HepG2 (cell line): Measurements from ENCODE around the gene SLIT3. TPM values are rescaled to one million over a fixed set of nuclear protein-coding genes. Genes with fewer than 3 reads are reported as not detected.

Experiments
- ATAC-seq: fragments of 200-7000 bp; cut with Tn5 transposase; 3 replicates; pipeline ENCODE4 v1.9.1; 2020; ENCODE audit warnings: mild to moderate bottlenecking, moderate library complexity
- BruUV-seq: library from RNA; stranded (reverse); fragments of 400-500 nt; replicated peaks from 2 replicates; lab custom pipeline; 2021; lab: Mats Ljungman, UMichigan
- CTCF ChIA-PET: fragments of 300-600 bp; formaldehyde crosslinking; extraction: SDS; loops from one replicate; lab custom pipeline; 2021; ENCODE audit warnings: low total read pairs, inconsistent platforms, low intra/inter-chr PET ratio; lab: Yijun Ruan, JAX
- POLR2A ChIA-PET: fragments of 350-600 bp; sonication (Branson Sonifier 250); formaldehyde crosslinking; loops from one replicate; lab custom pipeline; 2020; ENCODE audit warnings: antibody characterized with exemption, inconsistent platforms; lab: Yijun Ruan, JAX
- DNase-seq: peaks from one replicate; pipeline ENCODE4 v3.0.0-alpha.2; 2015; ENCODE audit warnings: low spot score
- FAIRE-seq: peaks from 3 replicates; lab custom pipeline; 2011; peaks lifted over from hg19 to GRCh38; lab: Jason Lieb, UNC
- H2AFZ ChIP-seq: one replicate; pipeline ENCODE4 v1.6.1; 2011; ENCODE audit warnings: low read length, inconsistent platforms
- H3K27ac ChIP-seq: fragments of 300-600 bp; 3 replicates; pipeline ENCODE4 v1.8.0; 2011; ENCODE audit warnings: mixed run types, mild to moderate bottlenecking, mixed read lengths, low read length, inconsistent platforms; ENCODE audit not compliant: insufficient read depth; ENCODE audit errors: extremely low read length
- H3K27me3 ChIP-seq, 2 experiments: fragments of 200-600 bp in 1 of 2; 2 replicates in 1 of 2; 3 replicates in 1 of 2; pipeline versions ENCODE4 v1.6.0 to v1.8.0; 2011; ENCODE audit warnings: low read length in 2 of 2, mild to moderate bottlenecking in 2 of 2, moderate library complexity in 2 of 2, inconsistent platforms in 1 of 2; ENCODE audit not compliant: insufficient read depth in 2 of 2, control insufficient read depth in 1 of 2
- H3K36me3 ChIP-seq, 2 experiments: fragments of 200-600 bp in 1 of 2; replicated peaks in 1 of 2; 2 replicates in 1 of 2; 3 replicates in 1 of 2; pipeline versions ENCODE4 v1.5.1 to v1.8.0; 2011; ENCODE audit warnings: low read length in 2 of 2, inconsistent platforms in 1 of 2; ENCODE audit not compliant: insufficient read depth in 2 of 2, control insufficient read depth in 1 of 2
- H3K4me1 ChIP-seq: 2 replicates; pipeline ENCODE4 v1.5.1; 2012; ENCODE audit warnings: low read length, inconsistent platforms; ENCODE audit not compliant: insufficient read depth
- H3K4me2 ChIP-seq: 2 replicates; pipeline ENCODE4 v1.6.0; 2011; ENCODE audit warnings: low read depth, low read length, inconsistent platforms
- H3K4me3 ChIP-seq, 3 experiments: fragments of 200-600 bp in 1 of 3; sonication (generic), shearing (Covaris generic) in 1 of 3; replicated peaks in 1 of 3; 2 replicates each; pipeline ENCODE4 v1.5.1; 2011 to 2016; ENCODE audit warnings: low read length in 3 of 3, inconsistent platforms in 2 of 3, low read depth in 2 of 3, mild to moderate bottlenecking in 2 of 3, control low read depth in 1 of 3, mixed read lengths in 1 of 3; ENCODE audit not compliant: insufficient read depth in 1 of 3
- H3K79me2 ChIP-seq: one replicate; pipeline ENCODE4 v1.6.1; 2011; ENCODE audit warnings: low read length, inconsistent platforms; ENCODE audit not compliant: insufficient read depth
- H3K9ac ChIP-seq: 2 replicates; pipeline ENCODE4 v1.6.0; 2011; ENCODE audit warnings: mild to moderate bottlenecking, low read depth, low read length, inconsistent platforms; ENCODE audit not compliant: insufficient read depth
- H3K9me3 ChIP-seq: 2 replicates; pipeline ENCODE4 v1.5.1; 2012; ENCODE audit warnings: mild to moderate bottlenecking, low read length
- H4K20me1 ChIP-seq: 2 replicates; pipeline ENCODE4 v1.6.0; 2011; ENCODE audit warnings: inconsistent platforms, mild to moderate bottlenecking, low read length, moderate library complexity; ENCODE audit not compliant: insufficient read depth
- BORCS8-MEF2B ChIP-seq: sonication (generic); formaldehyde crosslinking; IDR thresholded peaks from 2 replicates; pipeline ENCODE4 v1.8.0; 2022; ENCODE audit warnings: mild to moderate bottlenecking, missing genetic modification reagents
- RAD21 ChIP-seq: fragments of 450-650 bp; formaldehyde crosslinking; IDR thresholded peaks from 2 replicates; pipeline ENCODE4 v1.5.0; 2020; ENCODE audit warnings: mild to moderate bottlenecking
- SMC3 ChIP-seq: IDR thresholded peaks from 2 replicates; pipeline ENCODE4 v1.6.1; 2011; ENCODE audit warnings: low read length, improper control_type of control experiment
- TCF7 ChIP-seq: sonication (generic); IDR thresholded peaks from 2 replicates; pipeline ENCODE4 v1.6.1; 2016; ENCODE audit warnings: antibody characterized with exemption, low read depth
- ZFP36L2 ChIP-seq: sonication (generic); formaldehyde crosslinking; IDR thresholded peaks from 2 replicates; pipeline ENCODE4 v1.4.0; 2020; ENCODE audit warnings: missing genetic modification reagents
- ZSCAN29 ChIP-seq: sonication (generic); formaldehyde crosslinking; conservative IDR thresholded peaks from 2 replicates; pipeline ENCODE4 v1.4.0; 2020; ENCODE audit warnings: mild to moderate bottlenecking, missing genetic modification reagents
- WGBS: methylation state at CpG from one replicate; pipeline ENCODE4 v1.1.6; 2017; ENCODE audit warnings: low lambda C conversion rate; 5-methylcytosine and 5-hydroxymethylcytosine counted together
- in situ Hi-C: cut with HindIII; loops from 2 replicates; pipeline ENCODE4 v1.10.0; 2017; ENCODE audit warnings: low pct_unique_long_range_greater_than_20kb; ENCODE audit not compliant: extremely low pct_ligation_motif_present
- intact Hi-C: fragments of 100-400 bp; cut with micrococcal nuclease; formaldehyde crosslinking; loops from one replicate; pipeline ENCODE4 v1.10.0; 2022; ENCODE audit not compliant: unreplicated experiment
- polyA plus RNA-seq, 8 experiments: library from polyadenylated mRNA; depleted of rRNA in 3 of 8; stranded (reverse) in 7 of 8; unstranded in 1 of 8; fragments of >200 nt; fragmentation: Illumina TruSeq in 4 of 8; extraction: Trizol in 4 of 8; gene quantifications; 2 replicates each; pipeline versions ENCODE4 v1.2.1 to v1.2.3, GENCODE V29; 2011 to 2016; ENCODE audit warnings: low read depth in 4 of 8, missing spikeins in 1 of 8, mixed read lengths in 1 of 8; ENCODE audit not compliant: insufficient read depth in 1 of 8
- total RNA-seq, 5 experiments: library from RNA; depleted of rRNA; stranded (reverse); fragments of >200 nt; fragmentation: Illumina TruSeq; extraction: Trizol; gene quantifications; 2 replicates each; pipeline ENCODE4 v1.2.3, GENCODE V29; 2016; ENCODE audit warnings: low read depth in 1 of 5
- TF ChIP-seq, protein P1 (sequence below): sonication (generic); formaldehyde crosslinking; IDR thresholded peaks from 2 replicates; pipeline ENCODE4 v1.5.0; 2020; ENCODE audit warnings: missing genetic modification reagents
- TF ChIP-seq, protein P2 (sequence below): sonication (generic); formaldehyde crosslinking; IDR thresholded peaks from 2 replicates; pipeline ENCODE4 v1.8.0; 2022; ENCODE audit warnings: missing genetic modification reagents, mild to moderate bottlenecking, borderline replicate concordance
- TF ChIP-seq, protein P3 (sequence below): sonication (generic); formaldehyde crosslinking; IDR thresholded peaks from 2 replicates; pipeline ENCODE4 v1.5.0; 2020; ENCODE audit warnings: mild to moderate bottlenecking, missing genetic modification reagents, moderate library complexity
- TF ChIP-seq, protein P4 (sequence below): sonication (generic); formaldehyde crosslinking; IDR thresholded peaks from 2 replicates; pipeline ENCODE4 v1.9.0; 2021; ENCODE audit warnings: missing genetic modification reagents, borderline replicate concordance
- TF ChIP-seq, protein P5 (sequence below): IDR thresholded peaks from 2 replicates; pipeline ENCODE4 v1.6.1; 2016; ENCODE audit warnings: missing biosample characterization, missing genetic modification reagents, low read depth

Gene SLIT3
- total and polyA plus RNA-seq, 2 of the 13 experiments (the other 11 are each of a cell fraction or from before 2014, with no cell fraction given): not detected

DNA sequence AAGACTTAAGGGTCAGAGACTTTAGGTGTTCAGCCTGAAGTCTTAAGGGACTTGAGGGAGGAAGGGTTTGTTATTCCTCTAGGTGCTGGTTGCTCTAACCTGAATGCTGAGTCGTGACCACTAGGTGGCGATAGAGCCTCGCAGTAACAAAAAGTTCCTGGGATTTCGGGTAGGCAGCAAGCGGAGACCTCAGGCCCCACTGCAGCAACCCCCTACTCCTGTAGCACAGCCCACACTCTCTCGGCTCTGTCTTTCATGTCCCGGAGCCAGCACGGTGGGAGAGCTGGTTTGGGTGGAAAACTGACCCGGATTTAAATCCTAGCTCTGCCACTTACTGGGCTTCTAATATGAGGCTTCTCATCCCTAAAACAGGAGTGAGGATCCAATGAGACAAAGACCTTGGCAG is 621.4 kb downstream of the SLIT3 start (continued):
- TF ChIP-seq RAD21 (CRISPR knock-in tag) (peak; percentile 73), BORCS8-MEF2B (no peak), ZSCAN29 (CRISPR knock-in tag) (no peak), ZFP36L2 (CRISPR knock-in tag) (no peak), TCF7 (no peak), SMC3 (peak; percentile 68)
- TF ChIP-seq, protein P1, sequence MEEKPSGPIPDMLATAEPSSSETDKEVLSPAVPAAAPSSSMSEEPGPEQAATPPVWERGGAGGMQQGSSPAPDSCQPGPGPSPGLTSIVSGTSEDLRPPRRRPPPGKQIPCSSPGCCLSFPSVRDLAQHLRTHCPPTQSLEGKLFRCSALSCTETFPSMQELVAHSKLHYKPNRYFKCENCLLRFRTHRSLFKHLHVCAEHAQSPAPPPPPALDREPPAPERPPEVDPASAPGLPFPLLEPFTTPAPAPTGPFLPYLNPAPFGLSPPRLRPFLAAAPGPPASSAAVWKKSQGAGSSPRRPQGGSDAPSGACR (CRISPR knock-in tag): no peak
- TF ChIP-seq, protein P2, sequence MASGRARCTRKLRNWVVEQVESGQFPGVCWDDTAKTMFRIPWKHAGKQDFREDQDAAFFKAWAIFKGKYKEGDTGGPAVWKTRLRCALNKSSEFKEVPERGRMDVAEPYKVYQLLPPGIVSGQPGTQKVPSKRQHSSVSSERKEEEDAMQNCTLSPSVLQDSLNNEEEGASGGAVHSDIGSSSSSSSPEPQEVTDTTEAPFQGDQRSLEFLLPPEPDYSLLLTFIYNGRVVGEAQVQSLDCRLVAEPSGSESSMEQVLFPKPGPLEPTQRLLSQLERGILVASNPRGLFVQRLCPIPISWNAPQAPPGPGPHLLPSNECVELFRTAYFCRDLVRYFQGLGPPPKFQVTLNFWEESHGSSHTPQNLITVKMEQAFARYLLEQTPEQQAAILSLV (CRISPR knock-in tag): no peak
- TF ChIP-seq, protein P3, sequence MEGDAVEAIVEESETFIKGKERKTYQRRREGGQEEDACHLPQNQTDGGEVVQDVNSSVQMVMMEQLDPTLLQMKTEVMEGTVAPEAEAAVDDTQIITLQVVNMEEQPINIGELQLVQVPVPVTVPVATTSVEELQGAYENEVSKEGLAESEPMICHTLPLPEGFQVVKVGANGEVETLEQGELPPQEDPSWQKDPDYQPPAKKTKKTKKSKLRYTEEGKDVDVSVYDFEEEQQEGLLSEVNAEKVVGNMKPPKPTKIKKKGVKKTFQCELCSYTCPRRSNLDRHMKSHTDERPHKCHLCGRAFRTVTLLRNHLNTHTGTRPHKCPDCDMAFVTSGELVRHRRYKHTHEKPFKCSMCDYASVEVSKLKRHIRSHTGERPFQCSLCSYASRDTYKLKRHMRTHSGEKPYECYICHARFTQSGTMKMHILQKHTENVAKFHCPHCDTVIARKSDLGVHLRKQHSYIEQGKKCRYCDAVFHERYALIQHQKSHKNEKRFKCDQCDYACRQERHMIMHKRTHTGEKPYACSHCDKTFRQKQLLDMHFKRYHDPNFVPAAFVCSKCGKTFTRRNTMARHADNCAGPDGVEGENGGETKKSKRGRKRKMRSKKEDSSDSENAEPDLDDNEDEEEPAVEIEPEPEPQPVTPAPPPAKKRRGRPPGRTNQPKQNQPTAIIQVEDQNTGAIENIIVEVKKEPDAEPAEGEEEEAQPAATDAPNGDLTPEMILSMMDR (CRISPR knock-in tag): peak; percentile 86
- TF ChIP-seq, all 625 proteins: peak for 5

DNA sequence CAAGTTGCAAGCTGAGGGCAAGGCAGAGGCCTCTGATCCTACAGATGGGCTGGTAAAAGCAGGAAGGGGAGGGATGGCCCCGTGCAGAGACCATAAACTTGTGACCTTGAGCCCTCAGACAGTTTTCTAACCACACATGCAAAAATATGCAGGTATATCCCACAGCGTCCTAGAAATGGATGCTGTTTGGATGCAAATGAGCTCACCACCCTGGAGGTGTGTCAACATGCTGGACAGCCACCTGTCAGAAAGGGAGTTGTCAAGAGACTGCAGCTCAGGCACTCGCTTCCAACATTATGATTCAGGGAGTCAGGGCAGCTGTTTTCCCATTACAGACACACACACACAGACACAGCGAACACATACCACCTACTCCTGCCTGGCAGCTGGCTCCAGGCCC is 624.4 kb downstream of the SLIT3 start:
- H3K4me1 ChIP-seq: peaks cover 14% of the 10 kb centered on the region
- H4K20me1 ChIP-seq: no peaks in the 10 kb centered on the region
- ATAC-seq (no peak; the same call in 2 of the 3 replicates), FAIRE-seq (no peak), DNase-seq (no peak)
- H3K4me3 ChIP-seq: no peak overlapping the region
- no peak overlapping the region for H3K4me2 ChIP-seq
- ChIA-PET POLR2A (no interaction called here), CTCF (no interaction called here)
- H3K27me3 ChIP-seq: no peaks in the 10 kb centered on the region; a peak in 1 of 5 replicates
- H3K9ac ChIP-seq: no peak overlapping the region
- in situ Hi-C loops (loop anchor here (10.0 to 25.0 kb wide), 3 partner anchors 414 to 911 kb away; partner anchors contain the start of genes SLIT3 and SPDL1), intact Hi-C loops (no loop called here)
- no peaks in the 10 kb centered on the region for H3K36me3 ChIP-seq
- no peaks in the 10 kb centered on the region for H3K79me2 ChIP-seq
- 0% methylated on average over 1 of the region's 4 CpGs for WGBS
- no TSS peak for BruUV-seq
- H3K27ac ChIP-seq: no peak overlapping the region
- TF ChIP-seq, protein P4, sequence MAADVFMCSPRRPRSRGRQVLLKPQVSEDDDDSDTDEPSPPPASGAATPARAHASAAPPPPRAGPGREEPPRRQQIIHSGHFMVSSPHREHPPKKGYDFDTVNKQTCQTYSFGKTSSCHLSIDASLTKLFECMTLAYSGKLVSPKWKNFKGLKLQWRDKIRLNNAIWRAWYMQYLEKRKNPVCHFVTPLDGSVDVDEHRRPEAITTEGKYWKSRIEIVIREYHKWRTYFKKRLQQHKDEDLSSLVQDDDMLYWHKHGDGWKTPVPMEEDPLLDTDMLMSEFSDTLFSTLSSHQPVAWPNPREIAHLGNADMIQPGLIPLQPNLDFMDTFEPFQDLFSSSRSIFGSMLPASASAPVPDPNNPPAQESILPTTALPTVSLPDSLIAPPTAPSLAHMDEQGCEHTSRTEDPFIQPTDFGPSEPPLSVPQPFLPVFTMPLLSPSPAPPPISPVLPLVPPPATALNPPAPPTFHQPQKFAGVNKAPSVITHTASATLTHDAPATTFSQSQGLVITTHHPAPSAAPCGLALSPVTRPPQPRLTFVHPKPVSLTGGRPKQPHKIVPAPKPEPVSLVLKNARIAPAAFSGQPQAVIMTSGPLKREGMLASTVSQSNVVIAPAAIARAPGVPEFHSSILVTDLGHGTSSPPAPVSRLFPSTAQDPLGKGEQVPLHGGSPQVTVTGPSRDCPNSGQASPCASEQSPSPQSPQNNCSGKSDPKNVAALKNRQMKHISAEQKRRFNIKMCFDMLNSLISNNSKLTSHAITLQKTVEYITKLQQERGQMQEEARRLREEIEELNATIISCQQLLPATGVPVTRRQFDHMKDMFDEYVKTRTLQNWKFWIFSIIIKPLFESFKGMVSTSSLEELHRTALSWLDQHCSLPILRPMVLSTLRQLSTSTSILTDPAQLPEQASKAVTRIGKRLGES (CRISPR knock-in tag): no peak
- TF ChIP-seq, protein P5, sequence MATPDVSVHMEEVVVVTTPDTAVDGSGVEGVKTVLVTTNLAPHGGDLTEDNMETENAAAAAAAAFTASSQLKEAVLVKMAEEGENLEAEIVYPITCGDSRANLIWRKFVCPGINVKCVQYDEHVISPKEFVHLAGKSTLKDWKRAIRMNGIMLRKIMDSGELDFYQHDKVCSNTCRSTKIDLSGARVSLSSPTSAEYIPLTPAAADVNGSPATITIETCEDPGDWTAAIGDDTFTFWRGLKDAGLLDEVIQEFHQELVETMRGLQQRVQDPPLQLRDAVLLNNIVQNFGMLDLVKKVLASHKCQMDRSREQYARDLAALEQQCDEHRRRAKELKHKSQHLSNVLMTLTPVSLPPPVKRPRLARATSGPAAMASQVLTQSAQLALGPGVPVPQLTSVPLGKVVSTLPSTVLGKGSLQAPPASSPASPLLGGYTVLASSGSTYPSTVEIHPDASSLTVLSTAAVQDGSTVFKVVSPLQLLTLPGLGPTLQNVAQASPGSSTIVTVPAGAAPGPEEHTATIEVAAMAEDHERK (CRISPR knock-in tag): no peak
- no peaks in the 10 kb centered on the region for H3K9me3 ChIP-seq
- no peak overlapping the region for H2AFZ ChIP-seq
